ENCODE measurements around the gene GABRG3. TPM values are rescaled to one million over a fixed set of nuclear protein-coding genes. Genes with fewer than 3 reads are reported as not detected.

The GABRG3 gene
- total and polyA plus RNA-seq, 2 experiments from 2014 or later: 0.15 to 0.43 TPM

GRCh38 chr15:27570746-27571145, 599.8 kb downstream of the GABRG3 start:
- no peaks in the 10 kb centered on the region for H3K36me3 ChIP-seq (replicated peaks; ENCODE audit: insufficient read depth, low read depth)
- no peaks in the 10 kb centered on the region for H3K9me2 ChIP-seq (replicated peaks; ENCODE audit: insufficient read depth)
- no peak overlapping the region for H3K4me3 ChIP-seq
- H2AFZ ChIP-seq: no peak overlapping the region
- TF ChIP-seq CTCF (IDR thresholded peaks at IDR 0.05; ENCODE audit: poor library complexity) (no peak), EZH2phosphoT487 (IDR thresholded peaks at IDR 0.05; ENCODE audit: low read depth, severe bottlenecking, unreplicated experiment) (no peak), EZH2 (IDR thresholded peaks at IDR 0.05; ENCODE audit: borderline replicate concordance) (no peak)
- H3K4me1 ChIP-seq (ENCODE audit: insufficient read depth): no peaks in the 10 kb centered on the region
- no peaks in the 10 kb centered on the region for H4K20me1 ChIP-seq (ENCODE audit: insufficient read depth, poor library complexity, severe bottlenecking)
- no peaks in the 10 kb centered on the region for H3K9me3 ChIP-seq (ENCODE audit: low read depth)
- H3K79me2 ChIP-seq: no peaks in the 10 kb centered on the region
- no peaks in the 10 kb centered on the region for H3K27me3 ChIP-seq
- no peak for DNase-seq (ENCODE audit: low spot score)
- H3K27ac ChIP-seq: no peak overlapping the region
- WGBS (ENCODE audit: low lambda C conversion rate, missing lambda C conversion rate): 63% methylated on average over 4 of the region's 4 CpGs
- no peak overlapping the region for H3K4me2 ChIP-seq

- Histone ChIP-seq H3K4me1 (ENCODE audit: insufficient read depth) (no peaks in the 10 kb centered on the region), H3K79me2 (no peaks in the 10 kb centered on the region), H4K20me1 (ENCODE audit: insufficient read depth, poor library complexity, severe bottlenecking) (no peaks in the 10 kb centered on the region), H3K4me3 (no peak overlapping the region), H3K9me3 (ENCODE audit: low read depth) (no peaks in the 10 kb centered on the region), H3K27me3 (no peaks in the 10 kb centered on the region), H3K4me2 (peak overlapping the region; percentile 13), H3K9me2 (replicated peaks; ENCODE audit: insufficient read depth) (no peaks in the 10 kb centered on the region), H2AFZ (no peak overlapping the region), H3K36me3 (replicated peaks; ENCODE audit: insufficient read depth, low read depth) (no peaks in the 10 kb centered on the region), H3K27ac (no peak overlapping the region)
- TF ChIP-seq EZH2phosphoT487 (IDR thresholded peaks at IDR 0.05; ENCODE audit: low read depth, severe bottlenecking, unreplicated experiment): no peak
- 65% methylated on average over 26 of the region's 26 CpGs for WGBS (ENCODE audit: low lambda C conversion rate, missing lambda C conversion rate)
- DNase-seq (ENCODE audit: low spot score): no peak
Measured at GRCh38 chr15:27573805-27574485, 603.0 kb downstream of the GABRG3 start.

GRCh38 chr15:27574541-27575054, 603.6 kb downstream of the GABRG3 start:
- no peaks in the 10 kb centered on the region for H4K20me1 ChIP-seq (ENCODE audit: insufficient read depth, poor library complexity, severe bottlenecking)
- H3K79me2 ChIP-seq: no peaks in the 10 kb centered on the region
- no peaks in the 10 kb centered on the region for H3K4me1 ChIP-seq (ENCODE audit: insufficient read depth)
- no peak overlapping the region for H3K4me3 ChIP-seq
- WGBS (ENCODE audit: low lambda C conversion rate, missing lambda C conversion rate): 95% methylated on average over 14 of the region's 20 CpGs
- no peaks in the 10 kb centered on the region for H3K36me3 ChIP-seq (replicated peaks; ENCODE audit: insufficient read depth, low read depth)
- no peak overlapping the region for H3K4me2 ChIP-seq
- H3K9me2 ChIP-seq (replicated peaks; ENCODE audit: insufficient read depth): no peaks in the 10 kb centered on the region
- no peaks in the 10 kb centered on the region for H3K27me3 ChIP-seq
- H3K9me3 ChIP-seq (ENCODE audit: low read depth): no peaks in the 10 kb centered on the region
- no peak for TF ChIP-seq EZH2phosphoT487 (IDR thresholded peaks at IDR 0.05; ENCODE audit: low read depth, severe bottlenecking, unreplicated experiment)
- no peak for TF ChIP-seq CTCF (IDR thresholded peaks at IDR 0.05; ENCODE audit: poor library complexity)
- no peak for TF ChIP-seq EZH2 (IDR thresholded peaks at IDR 0.05; ENCODE audit: borderline replicate concordance)
- no peak overlapping the region for H2AFZ ChIP-seq
- H3K27ac ChIP-seq: no peak overlapping the region
- no peak for DNase-seq (ENCODE audit: low spot score)

GRCh38 chr15:27575521-27575920, 604.5 kb downstream of the GABRG3 start:
- 89% methylated on average over 3 of the region's 3 CpGs for WGBS (ENCODE audit: low lambda C conversion rate, missing lambda C conversion rate)
- H3K4me1 ChIP-seq (ENCODE audit: insufficient read depth): no peaks in the 10 kb centered on the region
- no peaks in the 10 kb centered on the region for H3K27me3 ChIP-seq
- H3K9me2 ChIP-seq (replicated peaks; ENCODE audit: insufficient read depth): no peaks in the 10 kb centered on the region
- H3K79me2 ChIP-seq: no peaks in the 10 kb centered on the region
- no peak for DNase-seq (ENCODE audit: low spot score)
- no peak overlapping the region for H3K4me2 ChIP-seq
- TF ChIP-seq EZH2phosphoT487 (IDR thresholded peaks at IDR 0.05; ENCODE audit: low read depth, severe bottlenecking, unreplicated experiment): no peak
- TF ChIP-seq CTCF (IDR thresholded peaks at IDR 0.05; ENCODE audit: poor library complexity): no peak
- TF ChIP-seq EZH2 (IDR thresholded peaks at IDR 0.05; ENCODE audit: borderline replicate concordance): no peak
- H2AFZ ChIP-seq: no peak overlapping the region
- no peaks in the 10 kb centered on the region for H3K9me3 ChIP-seq (ENCODE audit: low read depth)
- no peaks in the 10 kb centered on the region for H4K20me1 ChIP-seq (ENCODE audit: insufficient read depth, poor library complexity, severe bottlenecking)
- no peak overlapping the region for H3K4me3 ChIP-seq
- no peaks in the 10 kb centered on the region for H3K36me3 ChIP-seq (replicated peaks; ENCODE audit: insufficient read depth, low read depth)
- H3K27ac ChIP-seq: no peak overlapping the region
